Activated CD8-positive, alpha-beta memory T cell treated with anti-CD3 and anti-CD28 coated beads for 36 hours (primary cell): ENCODE measurements around the gene TPPP. TPM values are rescaled to one million over a fixed set of nuclear protein-coding genes. Genes with fewer than 3 reads are reported as not detected.
"Not testable (repeated sequence)": the region's sequence is repeated elsewhere in the genome, so short reads cannot be mapped to it uniquely, and the experiment has no call there.

Source experiments
- CTCF ChIA-PET: fragments of 350-600 bp; sonication (Branson Sonifier 250); formaldehyde crosslinking; loops from one replicate; lab custom pipeline; 2021; ENCODE audit warnings: antibody characterized with exemption; lab: Charles Lee
- POLR2A ChIA-PET: fragments of 350-600 bp; sonication (Branson Sonifier 250); formaldehyde crosslinking; loops from one replicate; lab custom pipeline; 2021; ENCODE audit warnings: antibody characterized with exemption; lab: Charles Lee
- total RNA-seq, 2 experiments: library from RNA; stranded (reverse); gene quantifications; one replicate each; pipeline ENCODE4 v1.2.3, GENCODE V29; 2021

The TPPP gene
- total RNA-seq, 2 experiments from 2014 or later: 0.21 to 0.29 TPM

DNA sequence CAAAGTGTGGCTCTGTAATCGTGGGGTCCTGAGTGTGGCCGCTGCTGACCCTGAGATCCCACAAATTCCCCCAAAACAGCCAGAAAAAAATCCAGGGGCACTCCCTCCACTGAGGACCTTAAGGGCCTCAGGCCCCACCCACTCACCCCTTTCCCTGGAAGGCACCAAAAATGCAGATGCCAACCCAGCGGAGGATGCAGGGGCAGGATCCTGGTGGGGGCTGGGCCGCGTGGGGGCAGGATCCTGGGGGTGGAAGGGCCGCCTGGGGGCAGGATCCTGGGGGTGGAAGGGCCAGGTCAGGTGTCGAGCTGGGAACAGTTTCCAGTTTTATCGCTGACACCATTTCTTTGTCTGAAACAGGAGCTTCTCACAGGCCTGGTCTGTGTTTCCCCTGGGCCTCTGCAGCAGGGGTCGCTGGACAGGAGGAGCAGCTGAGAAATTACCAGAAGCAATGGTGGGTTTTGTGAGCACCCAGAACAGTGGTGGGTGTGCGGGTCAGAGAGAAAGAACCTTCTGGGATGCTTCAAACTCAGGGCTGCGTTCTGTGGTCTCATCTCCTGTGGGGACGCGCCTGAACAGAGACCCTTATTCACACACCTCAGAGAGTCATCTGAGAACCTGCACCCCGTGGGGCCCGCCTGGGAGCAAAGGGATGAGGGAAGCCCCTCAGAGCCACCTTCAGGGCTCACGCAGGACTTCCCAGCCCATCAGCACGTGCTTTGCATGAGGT, 13.8 kb downstream of the TPPP start:
- POLR2A ChIA-PET, CTCF ChIA-PET: not testable (repeated sequence)

DNA sequence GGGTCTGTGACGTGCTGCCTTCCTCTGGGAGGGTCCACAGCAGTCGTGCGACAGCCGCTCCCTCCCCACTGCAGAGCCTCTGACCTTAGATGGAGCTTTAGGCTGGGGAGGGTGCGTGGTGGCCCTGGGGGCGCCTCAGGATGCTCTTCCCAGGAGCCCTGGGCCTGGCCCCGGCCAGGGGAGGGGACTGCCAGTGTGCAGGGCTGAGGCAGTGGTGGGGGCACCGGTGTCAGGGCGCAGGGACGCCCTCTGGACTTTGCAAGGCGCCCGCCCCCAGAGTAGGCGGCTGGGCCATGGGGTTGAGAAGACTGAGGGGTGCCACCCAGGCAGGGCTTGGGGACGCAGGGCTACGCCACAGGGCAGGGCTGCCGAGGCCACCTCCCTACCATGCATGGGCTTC, 14.6 kb downstream of the TPPP start:
- POLR2A ChIA-PET: not testable (repeated sequence)

DNA sequence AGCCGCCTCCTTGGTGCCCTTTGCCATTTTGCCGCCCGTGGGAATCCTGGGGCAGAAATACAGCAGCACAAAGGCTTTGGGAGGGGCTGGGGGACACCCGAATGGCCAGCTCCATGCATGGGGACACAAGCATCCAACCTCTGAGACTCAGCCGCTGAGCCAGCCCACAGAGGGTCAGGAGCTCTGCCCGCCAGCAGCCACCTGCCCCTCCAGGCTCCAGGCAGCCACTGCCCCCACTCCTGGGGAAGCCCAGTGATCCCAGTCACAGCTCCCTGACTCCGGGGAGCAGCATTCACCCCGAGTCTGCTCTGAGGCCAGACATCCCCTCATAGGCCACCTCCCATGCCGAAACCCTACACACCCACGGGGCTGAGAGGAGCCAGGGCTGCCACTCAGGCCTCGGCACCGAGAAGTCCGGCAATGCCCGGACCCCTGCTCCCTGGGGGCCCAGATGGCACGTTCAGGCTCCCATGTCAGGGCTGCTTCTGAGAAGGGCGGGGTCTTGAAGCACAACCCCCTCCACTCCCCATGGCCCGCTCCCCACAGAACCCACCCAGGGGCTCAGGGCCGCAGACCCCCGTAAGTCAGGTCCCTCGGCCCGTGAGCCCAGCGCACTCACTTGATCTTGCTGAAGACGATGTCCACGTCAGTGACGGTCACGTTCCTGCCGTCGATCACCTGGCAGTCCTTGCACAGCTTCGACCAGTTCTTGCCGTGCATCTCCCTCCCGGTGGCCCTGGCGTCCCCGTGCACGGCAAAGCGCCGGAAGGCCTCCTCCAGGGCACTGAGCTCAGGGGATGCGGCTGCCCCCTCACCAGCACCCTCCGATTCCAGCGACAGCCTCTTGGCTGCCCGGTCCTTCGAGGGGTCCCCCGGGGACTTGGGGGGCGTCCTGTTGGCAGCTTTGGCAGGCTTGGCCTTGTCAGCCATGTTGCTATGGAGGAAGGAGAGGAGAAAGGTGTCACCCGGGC, 15.7 kb downstream of the TPPP start:
- CTCF ChIA-PET: no interaction called here
- POLR2A ChIA-PET: no interaction called here

More for the DNA sequence above, 14.6 kb downstream of the TPPP start:
- CTCF ChIA-PET: not testable (repeated sequence)

DNA sequence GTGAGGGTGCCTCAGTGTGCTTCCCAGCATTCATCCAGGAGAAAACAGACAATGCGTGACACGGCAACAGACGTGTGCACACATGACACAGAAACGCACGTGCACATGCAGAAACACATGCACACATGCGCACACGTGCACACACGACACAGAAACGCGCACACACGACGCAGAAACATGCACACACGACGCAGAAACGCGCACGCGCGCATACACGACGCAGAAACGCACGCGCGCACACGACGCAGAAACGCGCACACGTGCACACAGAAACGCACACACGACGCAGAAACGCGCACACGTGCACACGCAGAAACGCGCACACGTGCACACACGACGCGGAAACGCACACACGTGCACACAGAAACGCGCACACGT, 16.5 kb downstream of the TPPP start:
- CTCF ChIA-PET: no interaction called here
- POLR2A ChIA-PET: no interaction called here

DNA sequence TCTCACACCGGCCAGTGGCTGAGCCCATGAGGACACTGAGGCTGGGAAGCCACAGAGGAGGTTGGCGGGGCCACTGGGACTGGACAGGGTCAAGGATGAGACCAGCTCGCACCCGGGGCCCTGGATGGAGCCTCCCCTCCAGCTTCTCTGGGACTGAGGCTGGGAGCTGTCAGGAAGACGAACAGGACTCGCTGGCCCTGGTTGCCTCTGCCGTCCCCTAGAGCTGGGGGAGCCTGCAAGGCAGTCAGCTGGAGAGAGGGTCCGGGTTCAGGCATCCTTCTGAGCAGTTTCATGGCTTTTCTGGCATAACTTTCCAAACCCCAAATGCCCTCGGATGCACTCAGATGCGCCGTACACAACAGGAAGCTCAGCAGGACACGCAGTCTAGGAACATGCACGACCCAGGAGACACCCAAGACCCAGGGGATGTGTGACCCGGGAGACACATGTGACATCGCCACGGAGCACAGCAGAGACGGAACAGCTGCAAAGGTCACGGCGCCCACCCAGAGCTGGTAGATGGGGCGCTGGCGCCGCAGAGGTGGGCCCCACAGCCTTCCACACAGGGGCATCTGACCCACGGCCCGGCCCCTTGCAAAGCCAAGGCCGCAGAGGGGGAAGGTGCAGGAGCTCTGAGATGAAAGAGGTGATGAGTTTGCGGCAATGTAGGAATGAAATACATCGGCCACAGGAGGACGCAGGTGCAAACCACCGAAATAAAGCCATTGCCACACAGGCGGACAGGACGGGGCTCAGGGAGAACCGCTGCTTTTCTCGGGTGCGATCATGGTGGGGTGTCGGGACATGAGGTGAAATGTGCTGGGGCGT, 17.1 kb downstream of the TPPP start:
- ChIA-PET POLR2A (no interaction called here), CTCF (no interaction called here)

DNA sequence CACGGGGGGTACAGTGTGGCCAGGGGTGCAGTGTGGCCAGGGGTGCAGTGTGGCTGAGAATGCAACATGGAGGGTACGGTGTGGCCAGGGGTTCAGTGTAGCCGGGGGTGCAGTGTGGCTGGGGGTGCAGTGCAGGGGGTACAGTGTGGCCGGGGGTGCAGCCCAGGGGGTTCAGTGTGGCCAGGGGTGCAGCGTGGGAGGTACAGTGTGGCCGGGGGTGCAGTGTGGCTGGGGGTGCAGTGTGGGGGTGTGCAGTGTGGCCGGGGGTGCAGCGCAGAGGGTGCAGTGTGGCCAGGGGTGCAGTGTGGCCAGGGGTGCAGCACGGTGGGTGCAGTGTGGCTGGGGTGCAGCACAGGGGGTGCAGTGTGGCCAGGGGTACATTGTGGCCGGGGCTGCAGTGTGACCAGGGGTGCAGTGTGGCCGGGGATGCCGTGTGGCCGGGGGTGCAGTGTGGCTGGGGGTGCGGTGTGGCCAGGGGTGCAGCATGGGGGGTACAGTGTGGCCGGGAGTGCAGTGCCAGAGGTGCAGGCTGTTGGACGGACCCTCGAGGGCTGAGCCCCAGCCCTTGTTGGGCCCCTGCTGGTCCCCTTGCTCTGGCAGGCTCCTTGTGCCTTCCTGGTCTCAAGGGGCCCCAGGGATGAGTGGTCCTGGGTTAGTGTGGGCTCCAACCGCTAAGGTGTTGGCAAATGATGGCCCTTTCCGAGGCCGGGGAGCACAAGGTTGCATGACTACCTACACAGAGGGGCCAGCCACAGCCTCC, 17.9 kb downstream of the TPPP start:
- ChIA-PET CTCF (no interaction called here), POLR2A (no interaction called here)

DNA sequence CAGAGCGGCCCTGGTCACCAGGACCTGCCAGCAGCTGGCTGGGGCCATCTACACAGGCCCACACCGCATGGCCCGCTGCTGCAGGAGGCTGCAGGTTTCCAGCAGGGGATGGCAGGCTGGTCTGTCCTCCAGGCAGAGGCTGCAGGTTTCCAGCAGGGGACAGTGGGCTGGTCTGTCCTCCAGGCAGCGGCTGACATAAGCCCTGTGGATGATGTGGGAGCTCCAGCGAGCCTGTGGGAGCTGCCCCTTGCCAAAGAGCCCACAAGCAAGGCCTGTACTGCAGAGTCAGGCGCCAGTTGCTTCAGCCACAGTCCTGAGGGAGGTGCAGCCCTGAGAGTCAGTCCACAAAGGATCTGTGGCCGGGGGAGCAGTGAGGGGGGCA, 18.5 kb downstream of the TPPP start:
- POLR2A ChIA-PET: no interaction called here
- CTCF ChIA-PET: no interaction called here

DNA sequence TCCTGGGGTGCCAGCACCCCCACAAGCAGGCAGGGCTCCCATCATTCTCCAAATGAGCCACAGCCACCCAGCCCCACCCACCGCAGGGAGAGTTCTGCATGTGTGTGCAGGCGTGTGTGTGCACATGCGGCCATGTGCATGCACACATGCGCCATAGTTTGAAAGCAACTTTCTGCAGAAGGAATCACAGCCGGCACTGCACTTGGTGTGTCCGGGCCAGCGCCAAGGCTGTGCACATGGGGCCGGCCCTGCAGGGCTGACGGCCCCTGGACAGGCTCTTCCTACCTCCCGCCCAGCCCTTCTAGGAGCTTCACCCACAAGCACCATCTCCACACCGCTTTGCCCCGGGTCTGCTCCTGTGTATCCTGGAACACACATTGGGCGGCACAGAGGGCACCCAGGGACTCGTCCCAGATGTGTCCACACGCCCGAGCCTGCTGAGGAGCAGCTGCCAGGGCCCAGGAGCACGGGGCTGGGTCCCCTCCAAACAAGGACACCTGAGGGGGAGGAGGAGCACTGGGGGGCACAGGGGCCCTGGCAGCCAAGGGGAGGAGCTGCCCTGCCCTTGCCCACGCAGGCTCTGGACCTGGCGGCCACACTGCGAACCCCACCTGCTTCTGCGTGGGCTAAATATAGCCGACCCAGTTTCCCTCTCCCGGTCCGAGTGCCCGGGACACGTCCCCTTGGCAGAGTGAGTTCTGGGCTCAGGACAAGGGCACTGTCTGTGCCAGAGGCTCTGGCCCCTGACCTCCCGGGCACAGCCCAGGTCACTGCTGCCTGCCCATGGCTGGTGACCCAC, 19.1 kb downstream of the TPPP start:
- CTCF ChIA-PET: interaction anchor here (1.1 to 1.5 kb wide), 2 partner anchors 219 to 229 kb away, joined by 3 to 5 read pairs; partner anchors contain the start of genes BRD9 and TRIP13
- POLR2A ChIA-PET: no interaction called here

DNA sequence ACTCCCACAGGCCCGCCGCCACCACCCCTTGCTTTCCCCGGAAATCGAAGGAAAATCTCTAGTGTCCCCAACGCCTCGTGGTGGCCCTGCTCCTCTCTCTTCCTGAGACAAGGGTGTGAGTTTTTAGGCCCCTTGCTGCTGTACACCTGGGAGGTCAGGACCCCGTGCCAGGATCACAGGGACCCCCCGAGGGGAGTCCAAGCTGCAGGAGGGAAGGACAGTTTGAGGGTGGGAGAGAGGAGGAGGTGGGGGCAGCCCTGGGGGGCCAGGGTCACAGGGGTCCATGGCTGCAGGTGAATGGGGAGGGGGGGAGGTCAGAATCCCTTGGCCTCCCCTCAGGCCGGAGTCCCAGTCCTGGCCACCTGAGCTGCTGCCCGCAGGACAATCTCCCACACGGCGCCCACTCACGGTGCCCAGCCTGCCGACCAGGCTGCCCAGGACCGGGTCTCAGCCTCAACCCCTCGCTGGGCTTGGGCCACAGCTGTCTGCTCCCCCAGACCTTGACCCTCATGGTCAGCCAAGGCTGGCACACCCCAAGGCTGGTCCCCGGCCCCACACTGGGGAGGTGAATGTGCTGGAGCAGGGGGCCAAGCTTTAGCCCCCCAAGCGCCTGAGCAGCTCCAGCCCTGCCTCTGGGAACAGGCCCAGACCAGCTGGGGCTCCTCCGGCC, 19.9 kb downstream of the TPPP start:
- ChIA-PET POLR2A (no interaction called here), CTCF (interaction anchor here (1.1 to 1.5 kb wide), 2 partner anchors 219 to 230 kb away, joined by 3 to 5 read pairs; partner anchors contain the start of genes BRD9 and TRIP13)

DNA sequence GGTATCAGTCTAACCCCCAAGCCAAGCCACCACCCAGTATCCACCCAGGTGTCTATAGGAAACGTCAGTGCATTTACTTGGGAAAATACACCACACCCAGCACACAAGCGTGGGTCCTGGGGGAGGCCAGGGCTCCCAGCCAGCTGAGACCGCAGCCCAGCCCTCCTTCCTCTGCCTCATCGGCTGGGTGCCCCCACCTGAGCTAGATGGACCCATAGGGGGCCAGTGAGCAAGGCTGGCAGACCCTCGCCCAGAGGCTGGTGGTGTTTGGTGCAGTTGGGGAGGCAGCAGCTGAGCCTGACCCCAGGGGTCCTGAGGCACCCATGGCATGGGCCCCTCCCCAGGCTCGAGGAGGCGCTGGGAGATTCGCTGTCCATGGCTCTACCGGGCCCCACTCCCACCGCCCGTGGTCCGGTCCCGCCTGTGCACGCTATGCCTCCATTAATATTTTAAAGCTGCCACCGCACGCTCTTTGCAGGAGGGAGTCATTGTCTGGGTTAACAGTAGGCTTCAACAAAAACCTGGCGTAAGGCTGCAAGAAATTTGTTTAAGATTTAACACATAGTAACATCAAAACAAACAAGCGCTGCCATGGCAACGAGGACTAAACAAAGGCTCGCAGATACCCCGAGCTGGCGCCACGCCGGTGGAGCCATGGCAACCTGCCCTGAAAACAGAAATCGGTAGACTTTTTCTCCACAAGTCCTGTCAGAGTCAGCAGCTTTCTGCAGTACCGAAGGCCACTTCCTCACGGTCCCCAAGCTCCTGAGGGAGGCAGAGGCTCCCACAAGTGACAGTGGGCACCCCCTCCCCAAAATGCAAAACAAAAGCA, 20.6 kb downstream of the TPPP start:
- ChIA-PET CTCF (interaction anchor here (1.1 to 1.5 kb wide), 2 partner anchors 220 to 231 kb away, joined by 3 to 5 read pairs; partner anchors contain the start of genes BRD9 and TRIP13), POLR2A (no interaction called here)

DNA sequence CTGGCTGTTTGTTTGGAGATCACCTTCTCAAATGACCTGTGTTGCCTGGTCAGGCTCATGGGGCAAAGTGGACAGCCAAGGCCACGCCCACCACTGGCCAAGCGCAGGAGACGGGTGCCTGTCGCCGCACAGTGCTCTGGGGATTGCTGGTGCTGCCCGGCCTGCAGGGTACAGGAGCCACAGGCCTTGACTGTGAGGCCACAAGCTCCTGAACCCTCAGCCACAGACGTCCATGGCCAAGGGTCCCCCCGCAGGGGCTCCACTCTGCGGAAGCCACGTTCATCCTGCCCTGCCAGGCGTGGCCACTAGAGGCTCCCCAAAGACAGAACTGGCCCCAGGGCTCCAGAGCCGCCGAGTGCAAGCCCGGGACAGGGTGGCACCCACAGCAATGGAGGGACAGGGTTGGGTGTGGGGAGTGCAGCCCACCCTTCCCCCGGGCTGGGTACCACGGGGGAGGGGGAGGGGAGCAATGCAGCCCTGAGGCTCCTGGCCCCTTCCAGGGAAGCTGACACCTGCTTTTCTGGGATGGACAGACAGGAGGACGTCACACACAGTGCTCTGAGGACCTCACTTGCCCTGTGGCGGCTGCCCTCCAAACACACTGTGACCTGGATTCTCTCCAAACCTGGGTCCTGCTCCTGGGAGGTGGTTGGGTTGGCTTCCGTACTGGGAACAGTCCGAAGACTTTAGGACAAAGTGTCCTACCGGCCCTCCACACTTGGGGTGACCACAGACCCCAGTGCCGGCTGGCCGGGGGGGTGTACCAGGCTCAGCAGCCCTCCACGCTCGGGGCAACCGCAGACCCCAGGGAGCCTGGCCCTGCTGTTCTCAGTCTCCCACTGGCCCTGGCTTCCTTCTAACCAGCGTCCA, 21.5 kb downstream of the TPPP start:
- CTCF ChIA-PET: interaction anchor here (1.3 kb wide), 1 partner anchor 223 kb away, joined by 3 read pairs; no protein-coding TSS in a partner anchor
- POLR2A ChIA-PET: interaction anchor here (0.5 kb wide), 1 partner anchor 60 kb away, joined by 3 read pairs; no protein-coding TSS in a partner anchor

DNA sequence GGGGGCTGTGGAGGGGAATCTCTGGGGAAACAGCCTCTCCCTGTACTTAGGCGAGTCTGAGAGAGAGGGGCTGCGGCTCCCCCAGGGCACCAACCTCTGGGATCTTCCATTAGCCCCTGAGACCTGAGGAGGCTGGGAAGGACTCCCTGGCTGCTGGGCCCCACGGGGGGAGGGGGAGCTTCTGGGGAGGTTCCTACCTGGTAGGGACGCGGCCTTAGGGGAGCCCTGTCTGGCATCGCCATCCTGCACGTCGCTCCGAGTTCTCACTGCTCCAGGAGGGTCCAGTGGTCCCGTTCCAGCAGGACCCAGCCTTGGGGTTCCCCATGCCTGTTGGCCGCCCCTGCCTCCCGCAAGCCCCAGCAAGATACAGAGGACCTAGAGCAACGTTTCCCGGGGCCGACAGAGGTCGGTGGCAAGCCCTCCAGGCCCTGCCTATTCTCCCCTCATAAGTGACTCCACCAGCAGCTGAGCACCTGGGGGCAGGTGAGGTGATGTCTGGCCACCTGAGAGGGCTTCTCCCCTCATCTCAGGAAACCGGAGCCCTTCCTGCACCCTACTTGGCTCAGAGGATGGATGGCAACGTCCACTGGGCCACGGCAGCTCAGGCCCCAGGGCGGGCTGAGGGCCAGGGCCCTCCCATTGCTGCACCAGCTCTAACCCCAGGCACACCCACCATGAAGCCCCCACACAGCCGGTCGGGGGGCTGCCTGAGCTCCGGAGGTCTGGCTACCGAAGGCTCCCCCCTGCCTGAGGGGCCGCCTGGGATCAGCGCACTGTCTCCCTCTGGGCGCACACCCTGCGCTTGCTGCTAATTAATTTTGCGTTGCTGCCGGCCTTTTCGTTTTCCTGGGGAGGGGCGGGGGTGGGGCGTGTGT, 22.5 kb downstream of the TPPP start:
- POLR2A ChIA-PET: interaction anchor here (0.5 kb wide), 1 partner anchor 59 kb away, joined by 3 read pairs; no protein-coding TSS in a partner anchor
- CTCF ChIA-PET: interaction anchor here (1.2 to 2.5 kb wide), 3 partner anchors 224 to 253 kb away, joined by 3 to 7 read pairs (median 3); no protein-coding TSS in a partner anchor

DNA sequence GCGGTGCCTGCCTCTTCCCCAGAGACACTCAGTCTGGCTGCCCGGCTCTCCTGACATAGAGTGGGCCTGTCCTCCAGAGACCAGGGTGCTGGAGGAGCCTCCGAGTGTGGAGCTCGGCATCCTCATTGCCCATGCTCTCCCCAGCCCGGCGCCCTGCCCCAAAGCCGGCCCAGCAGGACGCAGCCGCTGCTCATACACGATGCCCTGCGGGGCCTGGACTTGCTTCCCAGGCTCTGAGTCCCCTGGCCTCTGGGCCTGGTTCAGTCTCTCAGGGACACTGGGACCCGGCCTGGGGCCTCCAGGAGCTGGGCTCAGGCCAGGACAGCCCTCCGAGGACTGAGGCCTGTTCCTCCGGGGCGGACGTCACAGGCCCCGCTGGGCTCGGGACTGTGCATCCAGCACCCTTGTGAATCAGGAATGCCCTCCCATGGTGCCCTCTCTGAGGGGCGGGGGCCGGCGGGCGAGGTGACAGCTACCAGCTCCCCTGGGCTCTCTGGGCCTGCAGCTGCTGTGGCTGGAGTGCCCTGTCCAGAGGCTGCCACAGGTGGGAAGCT, 23.2 kb downstream of the TPPP start:
- POLR2A ChIA-PET: no interaction called here
- CTCF ChIA-PET: interaction anchor here (1.2 to 2.5 kb wide), 3 partner anchors 16 to 254 kb away, joined by 3 to 8 read pairs (median 7); no protein-coding TSS in a partner anchor
